Activated CD4-positive, alpha-beta T cell treated with anti-CD3 and anti-CD28 coated beads for 4 hours (primary cell): ENCODE data around the gene MBOAT2.
"Not testable (repeated sequence)": the region's sequence is repeated elsewhere in the genome, so short reads cannot be mapped to it uniquely, and the experiment has no call there.

Source experiments
- DNase-seq, 2 donors: peaks; one replicate each; pipeline ENCODE4 v3.0.0-alpha.2; 2020

MBOAT2 gene

GRCh38 chr2:8938384-8938783 is 65.1 kb downstream of the MBOAT2 start:
- no peak for DNase-seq

GRCh38 chr2:8935982-8936381 is 67.5 kb downstream of the MBOAT2 start:
- no peak for DNase-seq

- no peak for DNase-seq
Observed at GRCh38 chr2:8934338-8934737, 69.1 kb downstream of the MBOAT2 start.

GRCh38 chr2:8932702-8933101 is 70.8 kb downstream of the MBOAT2 start:
- DNase-seq, result no peak

- not testable (repeated sequence) for DNase-seq
Observed at GRCh38 chr2:8930185-8930584, 73.3 kb downstream of the MBOAT2 start.

- no peak for DNase-seq
Observed at GRCh38 chr2:8929128-8929527, 74.4 kb downstream of the MBOAT2 start.

GRCh38 chr2:8927510-8928455 is 75.7 kb downstream of the MBOAT2 start:
- no peak for DNase-seq

- DNase-seq, result no peak
Observed at GRCh38 chr2:8926356-8926755, 77.1 kb downstream of the MBOAT2 start.

GRCh38 chr2:8925411-8925810 is 78.1 kb downstream of the MBOAT2 start:
- DNase-seq, result no peak

GRCh38 chr2:8923183-8923582 is 80.3 kb downstream of the MBOAT2 start:
- DNase-seq, result no peak

GRCh38 chr2:8922431-8922830 is 81.1 kb downstream of the MBOAT2 start:
- DNase-seq, result no peak

- no peak for DNase-seq
Observed at GRCh38 chr2:8918412-8918811, 85.1 kb downstream of the MBOAT2 start.

GRCh38 chr2:8915941-8916340 is 87.5 kb downstream of the MBOAT2 start:
- DNase-seq, result no peak

GRCh38 chr2:8913767-8914166 is 89.7 kb downstream of the MBOAT2 start:
- DNase-seq, result not testable (repeated sequence)

- DNase-seq, result no peak
Observed at GRCh38 chr2:8907764-8908288, 95.7 kb downstream of the MBOAT2 start.

- DNase-seq, result not testable (repeated sequence)
Observed at GRCh38 chr2:8903924-8904323, 99.6 kb downstream of the MBOAT2 start.

GRCh38 chr2:8902757-8903156 is 100.7 kb downstream of the MBOAT2 start:
- DNase-seq, result not testable (repeated sequence)

- DNase-seq, result not testable (repeated sequence)
Observed at GRCh38 chr2:8897206-8897605, 106.3 kb downstream of the MBOAT2 start.

- not testable (repeated sequence) for DNase-seq
Observed at GRCh38 chr2:8896671-8897070, 106.8 kb downstream of the MBOAT2 start.

- DNase-seq, result not testable (repeated sequence)
Observed at GRCh38 chr2:8895087-8895912, 108.2 kb downstream of the MBOAT2 start.

GRCh38 chr2:8893978-8894820 is 109.3 kb downstream of the MBOAT2 start:
- DNase-seq, result no peak

- no peak for DNase-seq
Observed at GRCh38 chr2:8893474-8893873, 110.0 kb downstream of the MBOAT2 start.

- DNase-seq, result no peak
Observed at GRCh38 chr2:8892111-8892510, 111.4 kb downstream of the MBOAT2 start.
